Ishikawa (cell line): ENCODE data around the gene FHIT.

Source experiments
- CEBPB ChIP-seq: IDR thresholded peaks from 2 replicates; pipeline ENCODE4 v1.6.1; 2012
- CREB1 ChIP-seq: IDR thresholded peaks from 2 replicates; pipeline ENCODE4 v1.6.1; 2012; ENCODE audit warnings: low read depth
- EGR1 ChIP-seq: IDR thresholded peaks from 2 replicates; pipeline ENCODE4 v1.6.1; 2012
- EP300 ChIP-seq: IDR thresholded peaks from 2 replicates; pipeline ENCODE4 v1.6.1; 2012; ENCODE audit warnings: borderline replicate concordance
- FOXM1 ChIP-seq: IDR thresholded peaks from 2 replicates; pipeline ENCODE4 v1.6.1; 2012; ENCODE audit warnings: low read depth, borderline replicate concordance
- NFIC ChIP-seq: IDR thresholded peaks from 2 replicates; pipeline ENCODE4 v1.6.1; 2012
- RAD21 ChIP-seq: IDR thresholded peaks from 2 replicates; pipeline ENCODE4 v1.6.1; 2012; ENCODE audit warnings: low read depth
- TAF1 ChIP-seq: IDR thresholded peaks from 2 replicates; pipeline ENCODE4 v1.6.1; 2012; ENCODE audit warnings: low read depth, mild to moderate bottlenecking
- TCF12 ChIP-seq: IDR thresholded peaks from 2 replicates; pipeline ENCODE4 v1.6.1; 2012; ENCODE audit warnings: low read depth
- TEAD4 ChIP-seq: IDR thresholded peaks from 2 replicates; pipeline ENCODE4 v1.6.1; 2012
- YY1 ChIP-seq: IDR thresholded peaks from 2 replicates; pipeline ENCODE4 v1.6.1; 2012; ENCODE audit warnings: low read depth
- ZBTB7A ChIP-seq: IDR thresholded peaks from 2 replicates; pipeline ENCODE4 v1.6.1; 2012; ENCODE audit warnings: low read depth
- TF ChIP-seq, protein P1 (sequence below): IDR thresholded peaks from 2 replicates; pipeline ENCODE4 v1.6.1; 2012
- TF ChIP-seq, protein P2 (sequence below): IDR thresholded peaks from 2 replicates; pipeline ENCODE4 v1.6.1; 2012
- TF ChIP-seq, protein P3 (sequence below): IDR thresholded peaks from 2 replicates; pipeline ENCODE4 v1.6.1; 2012; ENCODE audit warnings: low read depth, mild to moderate bottlenecking

Gene FHIT

DNA sequence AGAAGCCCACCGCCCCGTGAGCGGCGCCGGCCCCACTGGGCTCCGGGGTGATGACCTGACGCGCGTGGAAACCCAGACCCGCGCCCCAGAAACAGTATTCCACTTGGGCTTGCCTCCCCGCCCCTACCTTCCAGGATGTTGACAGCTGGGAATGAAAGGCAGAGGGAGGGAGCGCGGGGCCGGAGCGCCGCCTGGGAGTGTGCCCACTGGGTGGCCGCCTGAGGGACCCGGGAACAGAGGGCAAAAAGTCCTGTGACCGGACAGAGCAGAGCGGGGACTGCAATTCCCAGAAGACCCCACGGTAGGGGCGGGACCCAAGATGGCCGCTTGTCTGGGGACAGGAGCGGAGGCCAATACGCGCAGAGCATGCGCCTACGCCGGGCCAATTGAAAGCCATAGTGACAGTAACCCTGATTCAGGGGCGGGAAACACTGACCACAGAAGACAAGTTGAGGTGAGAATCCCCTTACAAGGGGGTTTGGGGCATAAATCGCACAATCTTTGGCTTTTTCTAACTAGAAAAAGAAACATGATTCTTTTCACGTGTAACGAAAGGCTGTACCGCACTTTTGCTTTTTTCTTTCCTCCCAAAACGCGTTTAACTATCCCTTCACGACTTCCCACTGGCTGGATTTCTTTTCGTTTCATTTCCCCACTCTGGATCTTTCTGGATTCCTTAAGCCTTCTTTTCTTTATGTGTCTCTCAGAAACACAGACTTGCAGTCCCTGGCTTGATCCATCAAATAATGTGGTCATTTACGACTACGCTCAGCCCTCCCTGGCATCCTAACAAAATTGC, at the start of gene FHIT:
Gene FHIT, minus strand, starts transcription at position 279 of the 799 bp plus-strand sequence.
- no peak for TF ChIP-seq CREB1
- TF ChIP-seq YY1: peak; percentile 97
- TF ChIP-seq, protein P1, sequence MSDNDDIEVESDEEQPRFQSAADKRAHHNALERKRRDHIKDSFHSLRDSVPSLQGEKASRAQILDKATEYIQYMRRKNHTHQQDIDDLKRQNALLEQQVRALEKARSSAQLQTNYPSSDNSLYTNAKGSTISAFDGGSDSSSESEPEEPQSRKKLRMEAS: peak; percentile 54
- TF ChIP-seq, protein P2, sequence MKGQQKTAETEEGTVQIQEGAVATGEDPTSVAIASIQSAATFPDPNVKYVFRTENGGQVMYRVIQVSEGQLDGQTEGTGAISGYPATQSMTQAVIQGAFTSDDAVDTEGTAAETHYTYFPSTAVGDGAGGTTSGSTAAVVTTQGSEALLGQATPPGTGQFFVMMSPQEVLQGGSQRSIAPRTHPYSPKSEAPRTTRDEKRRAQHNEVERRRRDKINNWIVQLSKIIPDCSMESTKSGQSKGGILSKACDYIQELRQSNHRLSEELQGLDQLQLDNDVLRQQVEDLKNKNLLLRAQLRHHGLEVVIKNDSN: peak; percentile 46
- no peak; the same call in 1 of the 2 replicates for TF ChIP-seq TAF1
- TF ChIP-seq TCF12: 0 out of 2 replicates have a peak, but pooled peaks have one; percentile 15

DNA sequence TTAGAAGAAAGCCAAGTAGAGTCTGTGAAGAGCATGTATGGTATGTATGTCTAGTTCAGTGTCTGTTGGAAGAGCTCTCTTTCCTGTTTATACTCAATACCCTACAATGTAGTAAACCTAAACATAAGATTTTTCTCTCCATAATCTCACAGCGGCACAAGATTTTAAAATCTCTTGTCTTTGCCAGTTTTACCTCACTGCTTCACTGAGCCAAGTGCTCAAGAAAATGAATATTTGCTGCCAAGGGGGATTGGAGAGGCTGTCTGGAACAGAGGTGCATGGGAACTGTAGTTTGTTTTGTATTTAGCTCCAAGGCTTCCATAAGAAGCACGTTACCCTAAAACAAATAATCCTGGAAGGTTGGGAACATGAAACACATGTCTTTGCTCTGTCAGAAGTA, 49.5 kb upstream of the FHIT start:
- no peak for TF ChIP-seq TCF12
- TF ChIP-seq YY1: no peak
- TF ChIP-seq, protein P1: no peak
- TF ChIP-seq EGR1: no peak
- TF ChIP-seq NFIC: no peak
- no peak for TF ChIP-seq CREB1
- no peak for TF ChIP-seq TEAD4
- no peak for TF ChIP-seq TAF1
- no peak for TF ChIP-seq ZBTB7A
- TF ChIP-seq, protein P3, sequence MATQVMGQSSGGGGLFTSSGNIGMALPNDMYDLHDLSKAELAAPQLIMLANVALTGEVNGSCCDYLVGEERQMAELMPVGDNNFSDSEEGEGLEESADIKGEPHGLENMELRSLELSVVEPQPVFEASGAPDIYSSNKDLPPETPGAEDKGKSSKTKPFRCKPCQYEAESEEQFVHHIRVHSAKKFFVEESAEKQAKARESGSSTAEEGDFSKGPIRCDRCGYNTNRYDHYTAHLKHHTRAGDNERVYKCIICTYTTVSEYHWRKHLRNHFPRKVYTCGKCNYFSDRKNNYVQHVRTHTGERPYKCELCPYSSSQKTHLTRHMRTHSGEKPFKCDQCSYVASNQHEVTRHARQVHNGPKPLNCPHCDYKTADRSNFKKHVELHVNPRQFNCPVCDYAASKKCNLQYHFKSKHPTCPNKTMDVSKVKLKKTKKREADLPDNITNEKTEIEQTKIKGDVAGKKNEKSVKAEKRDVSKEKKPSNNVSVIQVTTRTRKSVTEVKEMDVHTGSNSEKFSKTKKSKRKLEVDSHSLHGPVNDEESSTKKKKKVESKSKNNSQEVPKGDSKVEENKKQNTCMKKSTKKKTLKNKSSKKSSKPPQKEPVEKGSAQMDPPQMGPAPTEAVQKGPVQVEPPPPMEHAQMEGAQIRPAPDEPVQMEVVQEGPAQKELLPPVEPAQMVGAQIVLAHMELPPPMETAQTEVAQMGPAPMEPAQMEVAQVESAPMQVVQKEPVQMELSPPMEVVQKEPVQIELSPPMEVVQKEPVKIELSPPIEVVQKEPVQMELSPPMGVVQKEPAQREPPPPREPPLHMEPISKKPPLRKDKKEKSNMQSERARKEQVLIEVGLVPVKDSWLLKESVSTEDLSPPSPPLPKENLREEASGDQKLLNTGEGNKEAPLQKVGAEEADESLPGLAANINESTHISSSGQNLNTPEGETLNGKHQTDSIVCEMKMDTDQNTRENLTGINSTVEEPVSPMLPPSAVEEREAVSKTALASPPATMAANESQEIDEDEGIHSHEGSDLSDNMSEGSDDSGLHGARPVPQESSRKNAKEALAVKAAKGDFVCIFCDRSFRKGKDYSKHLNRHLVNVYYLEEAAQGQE: no peak
- no peak for TF ChIP-seq FOXM1
- no peak for TF ChIP-seq RAD21
- TF ChIP-seq EP300: no peak
- TF ChIP-seq, protein P2: no peak
- no peak for TF ChIP-seq CEBPB

DNA sequence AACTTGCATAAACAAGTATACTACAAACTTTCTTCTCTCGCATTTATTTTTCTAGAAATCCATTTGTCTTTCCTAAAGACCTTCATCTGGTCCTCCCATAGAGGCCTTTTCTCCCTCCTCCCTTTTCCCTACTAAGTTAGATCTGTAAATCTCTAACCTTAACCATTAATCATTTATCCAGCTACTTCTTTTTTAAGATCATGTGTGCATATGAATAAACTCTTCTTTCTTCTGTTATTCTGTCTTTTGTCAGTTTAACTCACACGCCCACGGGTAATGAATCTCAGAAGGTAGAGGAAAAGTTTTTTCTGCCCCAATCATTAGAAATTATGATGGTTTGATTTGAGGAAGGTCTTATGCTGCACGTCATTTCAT, 48.7 kb upstream of the FHIT start:
- no peak for TF ChIP-seq EP300
- no peak for TF ChIP-seq EGR1
- TF ChIP-seq CEBPB: no peak
- TF ChIP-seq NFIC: no peak
- TF ChIP-seq RAD21: no peak
- no peak for TF ChIP-seq TCF12
- no peak for TF ChIP-seq FOXM1
- TF ChIP-seq ZBTB7A: no peak
- no peak for TF ChIP-seq TEAD4
- TF ChIP-seq TAF1: no peak
- TF ChIP-seq, protein P2: no peak
- TF ChIP-seq, protein P1: no peak
- TF ChIP-seq, protein P3: no peak
- TF ChIP-seq YY1: no peak
- no peak for TF ChIP-seq CREB1

DNA sequence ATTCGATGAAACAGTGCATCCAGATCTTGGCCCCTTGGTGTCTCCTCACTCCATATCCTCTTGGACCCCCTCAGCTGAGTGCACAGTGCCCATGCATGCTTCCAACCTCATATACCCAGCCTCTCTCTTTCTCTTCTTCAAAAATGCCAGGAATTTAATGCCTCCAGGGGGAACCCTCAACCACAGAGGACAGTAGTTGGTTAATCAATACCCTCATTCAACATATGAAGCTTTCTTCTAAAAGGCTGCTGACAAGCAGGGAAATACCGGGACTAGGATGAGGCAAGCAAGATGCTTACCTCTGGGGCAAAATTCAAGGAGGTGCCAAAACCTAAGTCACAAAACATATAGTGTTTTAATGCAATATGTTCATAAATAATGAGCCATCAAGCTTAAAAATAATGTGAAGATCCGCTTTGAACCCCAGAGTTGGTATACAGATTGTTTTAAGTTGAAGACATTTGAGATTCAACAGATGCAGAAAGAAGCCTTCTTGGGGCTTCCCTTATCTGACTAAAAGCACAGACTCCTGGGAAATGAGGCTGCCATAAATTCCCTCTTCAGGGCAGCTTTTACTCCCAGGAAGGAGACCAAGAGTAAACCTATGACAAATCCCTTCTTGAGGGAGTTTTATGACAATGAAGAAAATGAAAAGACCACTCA, 48.2 kb upstream of the FHIT start:
- TF ChIP-seq EGR1 (no peak), CEBPB (no peak), CREB1 (no peak), EP300 (no peak), TAF1 (no peak), FOXM1 (no peak), NFIC (no peak), TCF12 (no peak)
- TF ChIP-seq, protein P2: no peak
